HL-60 (cell line): ENCODE measurements around the gene SPPL2B.

Source experiments
- DNase-seq, 2 experiments: peaks; one replicate each; pipeline ENCODE4 v3.0.0-alpha.2; 2010 to 2020; ENCODE audit warnings: low read depth in 1 of 2, low spot score in 1 of 2
- H3K27ac ChIP-seq: fragments of 250-450 bp; sonication (Bioruptor Pico); replicated peaks from 2 replicates; pipeline ENCODE4 v1.5.1; 2020; ENCODE audit warnings: mild to moderate bottlenecking, moderate library complexity
- H3K27me3 ChIP-seq: fragments of 250-450 bp; sonication (Bioruptor Pico); 2 replicates; pipeline ENCODE4 v1.5.1; 2021; ENCODE audit warnings: mild to moderate bottlenecking, moderate library complexity; ENCODE audit not compliant: insufficient read depth, poor library complexity, severe bottlenecking
- H3K4me3 ChIP-seq: replicated peaks from 2 replicates; pipeline ENCODE4 v1.5.1; 2011; ENCODE audit warnings: mild to moderate bottlenecking, control low read depth, low read length; ENCODE audit not compliant: insufficient read depth
- GABPA ChIP-seq: IDR thresholded peaks from 2 replicates; pipeline ENCODE4 v1.6.1; 2012; ENCODE audit warnings: low read depth
- POLR2AphosphoS5 ChIP-seq: IDR thresholded peaks from 2 replicates; pipeline ENCODE4 v1.6.1; 2012; ENCODE audit warnings: low read depth
- SPI1 ChIP-seq: IDR thresholded peaks from 2 replicates; pipeline ENCODE4 v1.6.1; 2012; ENCODE audit warnings: low read depth, mild to moderate bottlenecking, borderline replicate concordance
- TF ChIP-seq, protein P1 (sequence below): IDR thresholded peaks from 2 replicates; pipeline ENCODE4 v1.6.1; 2012; ENCODE audit warnings: low read depth; ENCODE audit not compliant: insufficient replicate concordance
- TF ChIP-seq, protein P2 (sequence below): IDR thresholded peaks from one replicate; pipeline ENCODE4 v1.5.1; 2011; ENCODE audit warnings: low read length, control low read depth, inconsistent platforms; ENCODE audit not compliant: insufficient read depth

The SPPL2B gene

DNA sequence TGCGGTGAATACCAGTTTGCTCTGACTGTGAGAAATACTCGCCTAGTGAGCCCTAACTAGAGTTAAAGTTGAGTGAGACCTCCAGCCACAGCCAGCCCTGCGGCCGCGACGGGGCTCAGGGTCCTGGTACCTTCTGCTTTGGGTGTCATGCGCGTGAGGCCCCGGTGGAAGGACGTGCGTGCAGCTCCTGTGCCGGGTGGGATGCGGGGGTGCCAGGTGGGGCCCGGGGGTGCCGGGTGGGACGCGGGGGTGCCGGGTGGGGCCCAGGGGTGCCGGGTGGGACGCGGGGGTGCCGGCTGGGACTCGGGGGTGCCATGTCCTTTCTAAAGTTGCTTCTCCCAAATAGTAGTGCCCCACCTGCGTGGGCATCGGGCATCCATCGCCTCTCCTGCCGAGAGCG lies 23.1 kb downstream of the SPPL2B start:
- DNase-seq = no peak
- Histone ChIP-seq H3K27ac (no peak overlapping the region), H3K4me3 (no peak overlapping the region), H3K27me3 (no peaks in the 10 kb centered on the region)
- TF ChIP-seq POLR2AphosphoS5 (no peak), SPI1 (no peak), GABPA (no peak)
- TF ChIP-seq, protein P1, sequence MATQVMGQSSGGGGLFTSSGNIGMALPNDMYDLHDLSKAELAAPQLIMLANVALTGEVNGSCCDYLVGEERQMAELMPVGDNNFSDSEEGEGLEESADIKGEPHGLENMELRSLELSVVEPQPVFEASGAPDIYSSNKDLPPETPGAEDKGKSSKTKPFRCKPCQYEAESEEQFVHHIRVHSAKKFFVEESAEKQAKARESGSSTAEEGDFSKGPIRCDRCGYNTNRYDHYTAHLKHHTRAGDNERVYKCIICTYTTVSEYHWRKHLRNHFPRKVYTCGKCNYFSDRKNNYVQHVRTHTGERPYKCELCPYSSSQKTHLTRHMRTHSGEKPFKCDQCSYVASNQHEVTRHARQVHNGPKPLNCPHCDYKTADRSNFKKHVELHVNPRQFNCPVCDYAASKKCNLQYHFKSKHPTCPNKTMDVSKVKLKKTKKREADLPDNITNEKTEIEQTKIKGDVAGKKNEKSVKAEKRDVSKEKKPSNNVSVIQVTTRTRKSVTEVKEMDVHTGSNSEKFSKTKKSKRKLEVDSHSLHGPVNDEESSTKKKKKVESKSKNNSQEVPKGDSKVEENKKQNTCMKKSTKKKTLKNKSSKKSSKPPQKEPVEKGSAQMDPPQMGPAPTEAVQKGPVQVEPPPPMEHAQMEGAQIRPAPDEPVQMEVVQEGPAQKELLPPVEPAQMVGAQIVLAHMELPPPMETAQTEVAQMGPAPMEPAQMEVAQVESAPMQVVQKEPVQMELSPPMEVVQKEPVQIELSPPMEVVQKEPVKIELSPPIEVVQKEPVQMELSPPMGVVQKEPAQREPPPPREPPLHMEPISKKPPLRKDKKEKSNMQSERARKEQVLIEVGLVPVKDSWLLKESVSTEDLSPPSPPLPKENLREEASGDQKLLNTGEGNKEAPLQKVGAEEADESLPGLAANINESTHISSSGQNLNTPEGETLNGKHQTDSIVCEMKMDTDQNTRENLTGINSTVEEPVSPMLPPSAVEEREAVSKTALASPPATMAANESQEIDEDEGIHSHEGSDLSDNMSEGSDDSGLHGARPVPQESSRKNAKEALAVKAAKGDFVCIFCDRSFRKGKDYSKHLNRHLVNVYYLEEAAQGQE = no peak
- TF ChIP-seq, protein P2, sequence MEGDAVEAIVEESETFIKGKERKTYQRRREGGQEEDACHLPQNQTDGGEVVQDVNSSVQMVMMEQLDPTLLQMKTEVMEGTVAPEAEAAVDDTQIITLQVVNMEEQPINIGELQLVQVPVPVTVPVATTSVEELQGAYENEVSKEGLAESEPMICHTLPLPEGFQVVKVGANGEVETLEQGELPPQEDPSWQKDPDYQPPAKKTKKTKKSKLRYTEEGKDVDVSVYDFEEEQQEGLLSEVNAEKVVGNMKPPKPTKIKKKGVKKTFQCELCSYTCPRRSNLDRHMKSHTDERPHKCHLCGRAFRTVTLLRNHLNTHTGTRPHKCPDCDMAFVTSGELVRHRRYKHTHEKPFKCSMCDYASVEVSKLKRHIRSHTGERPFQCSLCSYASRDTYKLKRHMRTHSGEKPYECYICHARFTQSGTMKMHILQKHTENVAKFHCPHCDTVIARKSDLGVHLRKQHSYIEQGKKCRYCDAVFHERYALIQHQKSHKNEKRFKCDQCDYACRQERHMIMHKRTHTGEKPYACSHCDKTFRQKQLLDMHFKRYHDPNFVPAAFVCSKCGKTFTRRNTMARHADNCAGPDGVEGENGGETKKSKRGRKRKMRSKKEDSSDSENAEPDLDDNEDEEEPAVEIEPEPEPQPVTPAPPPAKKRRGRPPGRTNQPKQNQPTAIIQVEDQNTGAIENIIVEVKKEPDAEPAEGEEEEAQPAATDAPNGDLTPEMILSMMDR = no peak

DNA sequence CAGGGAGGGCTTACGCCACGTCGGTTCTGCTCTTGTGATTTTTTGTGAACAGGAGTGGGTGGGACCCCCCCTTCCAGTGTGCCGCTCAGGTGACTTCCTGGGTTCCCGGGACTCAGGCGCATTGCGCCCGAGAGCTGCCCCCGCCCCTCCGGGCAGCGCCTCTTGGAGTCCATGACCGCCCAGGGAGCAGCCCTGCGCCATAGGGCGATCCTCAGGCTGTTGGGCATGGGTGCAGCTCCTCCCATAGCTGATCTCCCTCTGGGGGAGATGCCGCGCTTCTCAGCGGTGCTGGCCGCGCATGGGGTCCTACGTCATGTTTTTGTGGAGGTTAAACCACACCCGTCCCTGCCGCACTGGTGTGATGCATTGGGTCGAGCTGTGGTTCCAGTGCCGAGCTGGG lies 23.6 kb downstream of the SPPL2B start:
- Histone ChIP-seq H3K4me3 (no peak overlapping the region), H3K27me3 (no peaks in the 10 kb centered on the region), H3K27ac (no peak overlapping the region)
- TF ChIP-seq, protein P1 = no peak
- no peak for TF ChIP-seq GABPA
- no peak for TF ChIP-seq POLR2AphosphoS5
- TF ChIP-seq SPI1 = no peak
- TF ChIP-seq, protein P2 = no peak
- no peak for DNase-seq

DNA sequence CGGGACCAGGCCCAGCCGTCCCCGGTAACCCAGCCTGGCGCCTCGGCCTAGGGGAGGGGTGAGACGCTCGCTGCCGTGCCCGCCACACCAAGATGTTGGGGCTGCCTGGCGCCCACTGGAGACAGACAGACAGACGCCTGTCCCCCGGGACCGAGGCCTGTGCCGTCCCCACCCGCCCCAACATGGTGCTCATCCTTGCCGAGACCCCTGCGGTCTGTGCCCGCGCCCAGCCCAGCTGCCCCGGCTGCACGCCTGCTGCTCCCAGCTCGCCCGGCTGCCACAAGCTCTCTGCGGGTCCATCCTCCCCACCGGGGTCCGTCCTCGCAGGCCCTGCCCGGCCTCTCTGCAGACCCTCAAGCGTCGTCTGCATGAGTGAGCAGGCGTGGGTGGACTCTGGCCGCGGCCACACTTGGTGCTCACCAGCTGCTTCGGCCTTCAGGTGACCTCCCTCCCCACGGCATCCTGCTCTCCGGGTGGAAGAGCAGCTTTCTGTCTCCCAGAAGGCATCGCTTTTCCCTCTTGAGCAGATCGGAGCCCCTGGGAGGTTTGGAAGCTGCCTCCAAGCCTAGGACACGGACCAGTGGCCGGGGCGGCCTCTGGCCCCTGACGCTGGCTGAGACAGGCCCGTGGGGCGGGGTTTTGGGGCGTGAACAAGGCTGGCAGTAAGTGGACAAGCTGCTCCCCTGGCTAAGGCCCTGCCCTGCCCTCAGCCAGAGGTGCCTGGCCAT lies 24.8 kb downstream of the SPPL2B start:
- no peak for DNase-seq
- no peak for TF ChIP-seq POLR2AphosphoS5
- TF ChIP-seq, protein P1 = no peak
- TF ChIP-seq GABPA = no peak
- TF ChIP-seq, protein P2 = no peak
- TF ChIP-seq SPI1 = no peak
- no peak overlapping the region for H3K4me3 ChIP-seq
- H3K27me3 ChIP-seq = no peaks in the 10 kb centered on the region
- H3K27ac ChIP-seq = no peak overlapping the region
